ENCODE measurements around the gene KCNAB1.

DNA sequence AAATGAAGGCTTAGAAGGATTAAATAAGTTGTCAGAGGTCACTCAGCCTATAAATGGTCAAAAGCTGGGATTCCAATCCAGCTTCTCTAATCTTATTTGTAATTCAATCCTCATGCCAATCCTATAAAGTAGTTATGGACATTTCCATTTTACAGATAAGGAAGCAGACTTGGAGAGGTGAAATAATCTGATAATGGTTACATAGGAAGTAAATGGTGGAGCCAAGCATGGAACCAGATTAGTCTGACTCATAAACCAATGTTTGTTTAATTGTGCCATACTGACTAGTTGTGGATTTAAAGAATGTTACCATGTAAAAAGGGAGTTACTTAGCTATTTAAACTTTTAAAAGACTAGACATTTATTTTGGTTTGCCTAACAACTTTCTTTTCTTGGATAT is 59.7 kb downstream of the KCNAB1 start:
- TF ChIP-seq MXI1 (IDR thresholded peaks at IDR 0.05; ENCODE audit: low read depth, low read length) (no peak), HCFC1 (IDR thresholded peaks at IDR 0.05; ENCODE audit: low read length) (no peak), ZZZ3 (IDR thresholded peaks at IDR 0.05; ENCODE audit: control insufficient read depth, insufficient read length, low read depth) (no peak), ZNF687 (IDR thresholded peaks at IDR 0.05) (no peak), POLR2AphosphoS5 (IDR thresholded peaks at IDR 0.05; ENCODE audit: low read length) (no peak), POLR2A (IDR thresholded peaks at IDR 0.05; ENCODE audit: low read depth, low read length) (no peak), IKZF1 (conservative IDR thresholded peaks at IDR 0.05) (no peak)
- TF ChIP-seq, protein P1, sequence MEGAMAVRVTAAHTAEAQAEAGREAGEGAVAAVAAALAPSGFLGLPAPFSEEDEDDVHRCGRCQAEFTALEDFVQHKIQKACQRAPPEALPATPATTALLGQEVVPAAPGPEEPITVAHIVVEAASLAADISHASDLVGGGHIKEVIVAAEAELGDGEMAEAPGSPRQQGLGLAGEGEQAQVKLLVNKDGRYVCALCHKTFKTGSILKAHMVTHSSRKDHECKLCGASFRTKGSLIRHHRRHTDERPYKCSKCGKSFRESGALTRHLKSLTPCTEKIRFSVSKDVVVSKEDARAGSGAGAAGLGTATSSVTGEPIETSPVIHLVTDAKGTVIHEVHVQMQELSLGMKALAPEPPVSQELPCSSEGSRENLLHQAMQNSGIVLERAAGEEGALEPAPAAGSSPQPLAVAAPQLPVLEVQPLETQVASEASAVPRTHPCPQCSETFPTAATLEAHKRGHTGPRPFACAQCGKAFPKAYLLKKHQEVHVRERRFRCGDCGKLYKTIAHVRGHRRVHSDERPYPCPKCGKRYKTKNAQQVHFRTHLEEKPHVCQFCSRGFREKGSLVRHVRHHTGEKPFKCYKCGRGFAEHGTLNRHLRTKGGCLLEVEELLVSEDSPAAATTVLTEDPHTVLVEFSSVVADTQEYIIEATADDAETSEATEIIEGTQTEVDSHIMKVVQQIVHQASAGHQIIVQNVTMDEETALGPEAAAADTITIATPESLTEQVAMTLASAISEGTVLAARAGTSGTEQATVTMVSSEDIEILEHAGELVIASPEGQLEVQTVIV (IDR thresholded peaks at IDR 0.05; ENCODE audit: borderline replicate concordance, partially characterized antibody), result no peak
